Type B pancreatic cell (in vitro differentiated cells): ENCODE results near the gene CCDC12. TPM values are rescaled to one million over a fixed set of nuclear protein-coding genes. Genes with fewer than 3 reads are reported as not detected.

Experiments used
- DNase-seq: peaks from one replicate; pipeline ENCODE4 v3.0.0; 2021; ENCODE audit warnings: mixed read lengths; ENCODE audit not compliant: unreplicated experiment; ENCODE audit errors: extremely low spot score
- H3K27ac Mint-ChIP-seq: 2 replicates; pipeline ENCODE4 v1.8.0; 2021; ENCODE audit warnings: mild to moderate bottlenecking, mixed read lengths
- H3K27me3 Mint-ChIP-seq: 2 replicates; pipeline ENCODE4 v1.8.0; 2021; ENCODE audit warnings: mixed read lengths
- H3K36me3 Mint-ChIP-seq: 2 replicates; pipeline ENCODE4 v1.8.0; 2021; ENCODE audit warnings: mixed read lengths
- H3K4me1 Mint-ChIP-seq: one replicate; pipeline ENCODE4 v1.8.0; 2021; ENCODE audit warnings: mixed read lengths; ENCODE audit not compliant: unreplicated experiment
- H3K4me3 Mint-ChIP-seq: 2 replicates; pipeline ENCODE4 v1.8.0; 2021; ENCODE audit warnings: mild to moderate bottlenecking, mixed read lengths
- H3K9me3 Mint-ChIP-seq: 2 replicates; pipeline ENCODE4 v1.8.0; 2021; ENCODE audit warnings: mixed read lengths
- total RNA-seq: library from RNA; stranded (reverse); gene quantifications from 2 replicates; pipeline ENCODE4 v1.2.1, GENCODE V29; 2021; ENCODE audit warnings: low replicate concordance
- TF ChIP-seq, protein P1 (sequence below): fragments of 200-600 bp; sonication (generic); conservative IDR thresholded peaks from 2 replicates; pipeline ENCODE4 v1.5.0; 2021; ENCODE audit warnings: antibody characterized with exemption, mild to moderate bottlenecking

The CCDC12 gene
- total RNA-seq, 1 donor from 2014 or later = 46.7 TPM

DNA sequence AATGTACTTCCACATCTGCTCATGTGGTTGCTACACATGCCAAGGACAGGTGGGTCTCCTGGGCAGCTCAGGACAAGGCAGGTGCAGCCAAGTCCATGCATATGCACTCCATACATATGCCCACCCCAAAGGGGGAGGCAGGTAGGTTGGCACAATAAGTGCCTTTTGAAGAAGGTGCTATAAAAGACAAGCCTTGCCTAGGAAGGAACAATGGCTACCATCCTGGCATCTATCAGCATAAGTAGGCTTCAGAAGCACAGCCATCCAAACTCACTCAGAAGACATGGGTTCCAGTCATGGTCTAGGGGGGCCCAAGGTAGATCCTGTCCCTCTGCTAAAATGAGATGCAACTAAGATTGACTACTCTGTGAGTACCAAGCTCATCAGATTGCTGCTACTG lies 37.5 kb upstream of the CCDC12 start:
- peak overlapping the region; percentile 44 for H3K27ac Mint-ChIP-seq
- peaks cover 4% of the 10 kb centered on the region for H3K4me1 Mint-ChIP-seq
- H3K36me3 Mint-ChIP-seq = peaks cover 23% of the 10 kb centered on the region
- DNase-seq = no peak
- no peak overlapping the region for H3K4me3 Mint-ChIP-seq
- H3K9me3 Mint-ChIP-seq = no peaks in the 10 kb centered on the region
- TF ChIP-seq, protein P1, sequence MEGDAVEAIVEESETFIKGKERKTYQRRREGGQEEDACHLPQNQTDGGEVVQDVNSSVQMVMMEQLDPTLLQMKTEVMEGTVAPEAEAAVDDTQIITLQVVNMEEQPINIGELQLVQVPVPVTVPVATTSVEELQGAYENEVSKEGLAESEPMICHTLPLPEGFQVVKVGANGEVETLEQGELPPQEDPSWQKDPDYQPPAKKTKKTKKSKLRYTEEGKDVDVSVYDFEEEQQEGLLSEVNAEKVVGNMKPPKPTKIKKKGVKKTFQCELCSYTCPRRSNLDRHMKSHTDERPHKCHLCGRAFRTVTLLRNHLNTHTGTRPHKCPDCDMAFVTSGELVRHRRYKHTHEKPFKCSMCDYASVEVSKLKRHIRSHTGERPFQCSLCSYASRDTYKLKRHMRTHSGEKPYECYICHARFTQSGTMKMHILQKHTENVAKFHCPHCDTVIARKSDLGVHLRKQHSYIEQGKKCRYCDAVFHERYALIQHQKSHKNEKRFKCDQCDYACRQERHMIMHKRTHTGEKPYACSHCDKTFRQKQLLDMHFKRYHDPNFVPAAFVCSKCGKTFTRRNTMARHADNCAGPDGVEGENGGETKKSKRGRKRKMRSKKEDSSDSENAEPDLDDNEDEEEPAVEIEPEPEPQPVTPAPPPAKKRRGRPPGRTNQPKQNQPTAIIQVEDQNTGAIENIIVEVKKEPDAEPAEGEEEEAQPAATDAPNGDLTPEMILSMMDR = no peak
- H3K27me3 Mint-ChIP-seq = no peaks in the 10 kb centered on the region

DNA sequence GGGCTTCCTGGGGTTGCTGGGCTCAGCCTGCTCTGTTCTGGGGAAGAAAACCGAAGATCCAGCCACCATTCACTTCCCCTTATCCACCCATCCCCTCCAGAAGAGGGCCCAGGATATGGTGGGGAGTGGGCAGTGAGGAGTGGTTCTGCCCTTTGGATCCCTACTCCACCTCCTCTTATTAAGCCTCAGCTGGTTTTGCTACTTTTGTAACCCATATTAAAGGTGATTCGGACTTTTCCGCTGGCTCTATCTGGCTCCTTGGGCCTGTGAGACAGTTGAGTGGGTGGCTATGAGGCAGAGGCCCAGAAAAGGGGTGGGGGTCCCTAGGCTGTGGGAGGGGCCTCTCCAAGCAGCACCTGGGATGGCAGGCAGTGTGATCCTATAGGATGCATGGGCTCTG lies 36.7 kb upstream of the CCDC12 start:
- DNase-seq = no peak
- Mint-ChIP-seq H3K27ac (peak overlapping the region; percentile 44), H3K4me1 (peaks cover 4% of the 10 kb centered on the region), H3K36me3 (peaks cover 17% of the 10 kb centered on the region), H3K9me3 (no peaks in the 10 kb centered on the region), H3K4me3 (no peak overlapping the region), H3K27me3 (no peaks in the 10 kb centered on the region)
- TF ChIP-seq, protein P1 = no peak

DNA sequence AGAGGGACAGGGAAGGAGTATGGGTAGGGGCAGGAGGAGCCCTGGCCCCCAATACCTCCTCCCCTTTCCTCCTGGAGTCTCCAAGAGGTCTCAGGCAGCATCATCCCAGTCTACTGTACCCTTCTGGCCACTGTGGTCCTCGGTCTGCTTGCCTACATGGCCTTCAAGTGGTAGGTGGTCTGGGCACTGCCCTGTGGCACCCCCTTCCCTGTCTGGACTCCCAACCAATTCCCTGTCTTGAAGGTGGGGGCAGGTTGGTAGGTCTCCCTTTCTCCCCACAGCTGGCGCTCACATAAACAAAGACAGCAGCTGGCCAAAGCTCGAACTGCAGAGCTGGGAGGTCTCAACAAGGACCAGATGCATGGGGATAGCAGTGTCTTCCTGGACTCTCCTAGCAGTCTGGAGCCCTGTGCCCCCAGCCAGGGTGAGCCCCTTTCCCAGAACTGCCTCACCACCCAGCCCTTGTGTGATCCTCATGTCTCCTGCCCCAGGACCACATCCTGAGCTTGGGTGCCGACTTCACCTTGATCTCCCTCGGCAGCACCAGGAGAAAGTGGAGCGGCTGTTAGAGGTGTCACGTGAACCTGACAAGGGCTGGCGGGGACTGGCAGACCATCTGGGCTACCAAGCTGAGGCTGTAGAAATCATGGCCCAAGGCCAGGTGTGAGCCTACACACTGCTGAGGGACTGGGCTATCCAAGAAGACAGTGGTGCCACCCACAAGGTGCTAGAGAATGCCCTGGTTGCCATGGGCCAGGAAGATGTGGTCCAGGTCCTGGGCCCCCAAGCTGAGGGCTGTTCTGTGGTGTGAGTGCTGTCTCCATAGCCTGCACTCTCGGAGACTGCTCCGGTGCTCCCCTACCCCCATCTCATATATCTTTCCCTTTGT lies 36.0 kb upstream of the CCDC12 start:
- DNase-seq = no peak
- H3K4me3 Mint-ChIP-seq = no peak overlapping the region

DNA sequence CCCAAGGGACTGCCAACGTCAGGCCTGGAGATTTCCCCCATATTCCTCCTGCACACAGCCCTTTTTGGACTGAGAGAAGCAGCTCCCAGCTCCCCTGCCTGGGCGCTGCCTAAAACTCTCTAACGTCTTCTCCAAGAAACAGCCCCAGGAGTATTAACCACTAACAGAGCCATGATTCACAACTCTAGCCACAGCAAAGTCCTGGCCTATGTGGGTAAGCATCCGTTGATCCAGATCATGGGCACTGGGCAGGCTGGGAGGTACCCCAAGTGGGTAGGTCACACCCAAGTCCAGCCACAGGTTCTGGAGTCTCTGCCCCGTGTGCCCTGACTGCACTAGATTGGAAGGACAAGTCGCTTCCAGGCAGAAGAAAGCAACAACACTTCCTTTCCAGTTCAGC lies 34.8 kb upstream of the CCDC12 start:
- DNase-seq = no peak
- H3K36me3 Mint-ChIP-seq = peaks cover 12% of the 10 kb centered on the region
- H3K27ac Mint-ChIP-seq = peak overlapping the region; percentile 59
- H3K4me3 Mint-ChIP-seq = no peak overlapping the region
- TF ChIP-seq, protein P1 = no peak
- no peaks in the 10 kb centered on the region for H3K9me3 Mint-ChIP-seq
- peaks cover 4% of the 10 kb centered on the region for H3K4me1 Mint-ChIP-seq
- no peaks in the 10 kb centered on the region for H3K27me3 Mint-ChIP-seq

More for the DNA sequence above, 36.0 kb upstream of the CCDC12 start:
- H3K9me3 Mint-ChIP-seq = no peaks in the 10 kb centered on the region
- TF ChIP-seq, protein P1 = no peak
- peaks cover 17% of the 10 kb centered on the region for H3K36me3 Mint-ChIP-seq
- H3K4me1 Mint-ChIP-seq = peaks cover 4% of the 10 kb centered on the region
- H3K27ac Mint-ChIP-seq = peak overlapping the region; percentile 50
- no peaks in the 10 kb centered on the region for H3K27me3 Mint-ChIP-seq

DNA sequence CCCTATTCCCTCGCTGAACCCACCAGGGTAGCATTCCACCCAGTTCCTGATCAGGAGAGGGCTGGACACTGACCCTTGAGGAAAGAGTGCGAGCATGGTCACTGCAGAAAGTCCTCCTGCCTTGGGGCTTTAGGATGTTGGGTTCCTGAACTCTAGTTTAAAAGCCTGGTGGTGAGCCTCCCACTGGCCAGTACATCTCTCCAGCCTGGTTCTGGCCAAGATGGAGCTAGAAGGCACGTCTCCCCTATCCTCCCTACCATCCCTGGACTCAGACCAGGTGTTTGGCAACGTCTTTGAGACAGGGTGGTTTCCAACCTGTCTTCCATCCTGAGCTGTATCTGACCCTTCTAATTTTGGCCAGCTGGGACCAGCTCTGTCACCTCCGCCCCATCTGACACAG lies 34.4 kb upstream of the CCDC12 start:
- peak overlapping the region; percentile 93 for H3K27ac Mint-ChIP-seq
- TF ChIP-seq, protein P1 = no peak
- H3K36me3 Mint-ChIP-seq = peaks cover 7% of the 10 kb centered on the region
- no peaks in the 10 kb centered on the region for H3K9me3 Mint-ChIP-seq
- no peaks in the 10 kb centered on the region for H3K27me3 Mint-ChIP-seq
- H3K4me1 Mint-ChIP-seq = peaks cover 4% of the 10 kb centered on the region
- H3K4me3 Mint-ChIP-seq = peak overlapping the region; percentile 82
- DNase-seq = no peak
